NCI-H2171 treated with DMSO at 0.1 percent for 48 hours (cell line): Measurements from ENCODE around the gene ARL8B.
"Not testable (repeated sequence)": the region's sequence is repeated elsewhere in the genome, so short reads cannot be mapped to it uniquely, and the experiment has no call there.

Experiments used
- DNase-seq: peaks from one replicate; lab custom pipeline; 2025; lab: John Stamatoyannopoulos, UW

ARL8B gene

DNA sequence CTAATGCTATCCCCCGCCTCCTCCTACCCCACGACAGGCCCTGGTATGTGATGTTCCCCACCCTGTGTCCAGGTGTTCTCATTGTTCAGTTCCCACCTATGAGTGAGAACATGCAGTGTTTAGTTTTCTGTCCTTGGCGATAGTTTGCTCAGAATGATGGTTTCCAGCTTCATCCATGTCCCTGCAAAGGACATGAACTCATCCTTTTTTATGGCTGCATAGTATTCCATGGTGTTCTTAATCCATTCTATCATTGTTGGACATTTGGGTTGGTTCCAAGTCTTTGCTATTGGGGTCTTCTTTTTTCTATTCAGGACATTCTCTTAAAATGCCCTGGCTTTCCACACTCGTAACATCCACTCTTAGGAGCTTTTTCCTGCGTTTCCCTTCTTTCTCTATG, 25.1 kb downstream of the ARL8B start:
- not testable (repeated sequence) for DNase-seq

DNA sequence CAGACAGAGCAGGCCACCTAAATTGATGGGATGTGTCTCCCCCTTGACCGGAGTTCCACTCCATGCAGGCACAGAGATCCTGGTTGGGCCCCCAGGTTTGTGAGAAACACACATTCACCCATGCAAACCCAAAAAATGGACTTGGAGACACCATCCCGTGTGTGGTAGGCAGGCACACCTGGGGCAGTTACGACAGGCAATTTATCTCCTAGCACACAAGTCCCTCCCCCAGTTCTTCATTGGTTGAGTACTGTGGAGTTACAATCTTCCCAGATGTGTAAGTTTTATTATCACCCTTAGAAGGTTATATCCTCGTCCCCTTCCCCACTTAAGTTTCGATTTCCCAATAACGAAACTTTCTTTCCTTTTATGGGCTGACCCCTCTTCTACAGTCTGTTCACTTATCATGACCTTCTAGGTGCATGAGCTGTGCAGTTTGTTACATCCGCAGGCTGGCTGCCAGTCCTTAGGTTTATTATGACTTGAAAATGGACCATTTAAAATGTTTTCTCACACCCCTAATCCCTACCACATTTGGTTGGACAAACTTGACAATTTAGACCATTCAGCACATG, 27.3 kb downstream of the ARL8B start:
- DNase-seq = no peak

DNA sequence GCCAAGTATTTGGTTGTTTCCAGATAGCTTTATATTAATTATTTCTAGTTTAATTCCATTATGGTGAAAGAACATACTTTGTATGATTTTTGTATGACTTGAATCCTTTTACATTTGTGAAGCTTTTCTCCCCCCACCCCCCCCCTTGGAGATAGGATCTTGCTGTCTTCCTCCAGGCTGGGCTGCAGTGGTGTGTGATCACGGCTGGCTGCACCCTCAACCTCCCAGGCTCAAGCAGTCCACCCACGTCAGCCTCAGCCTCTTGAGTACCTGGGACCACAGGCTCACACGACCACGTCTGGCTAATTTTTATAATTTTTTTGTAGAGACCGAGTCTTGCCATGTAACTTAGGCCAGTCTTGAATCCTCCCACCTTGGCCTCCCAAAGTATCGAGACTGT, 29.5 kb downstream of the ARL8B start:
- no peak for DNase-seq

DNA sequence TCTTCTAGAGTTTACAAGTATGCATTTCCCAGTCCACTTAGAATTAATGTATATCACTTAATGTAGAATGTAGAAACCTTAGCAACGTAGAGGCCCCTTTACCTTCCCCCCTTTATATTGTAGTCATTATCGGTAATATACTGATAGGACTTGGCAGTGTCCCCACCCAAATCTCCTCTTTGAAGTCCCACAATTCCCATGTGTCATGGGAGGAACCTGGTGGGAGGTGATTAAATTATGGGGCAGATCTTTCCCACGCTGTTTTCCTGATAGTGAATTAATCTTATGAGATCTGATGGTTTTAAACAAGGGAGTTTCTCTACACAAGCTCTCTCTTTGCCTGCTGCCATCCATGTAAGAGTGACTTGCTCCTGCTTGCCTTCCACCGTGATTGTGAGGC, 31.0 kb downstream of the ARL8B start:
- no peak for DNase-seq

DNA sequence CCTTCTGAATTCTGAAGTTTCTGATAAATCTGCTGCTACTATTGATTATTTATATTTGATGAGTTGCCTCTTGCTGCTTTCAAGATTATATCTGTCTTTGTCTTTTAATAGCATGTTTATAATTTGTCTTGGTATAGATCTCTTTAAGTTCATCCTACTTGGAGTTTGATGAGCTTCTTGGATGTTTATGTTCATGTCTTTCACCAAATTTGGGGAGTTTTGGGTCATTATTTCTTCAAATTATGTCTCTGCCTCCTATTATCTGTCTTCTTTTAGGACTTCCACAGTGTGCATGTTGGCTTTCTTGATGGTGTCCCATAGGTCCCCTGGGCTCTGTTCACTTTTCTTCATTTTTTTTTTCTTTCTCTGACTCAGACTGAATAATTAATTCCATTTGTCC, 33.1 kb downstream of the ARL8B start:
- DNase-seq = no peak

DNA sequence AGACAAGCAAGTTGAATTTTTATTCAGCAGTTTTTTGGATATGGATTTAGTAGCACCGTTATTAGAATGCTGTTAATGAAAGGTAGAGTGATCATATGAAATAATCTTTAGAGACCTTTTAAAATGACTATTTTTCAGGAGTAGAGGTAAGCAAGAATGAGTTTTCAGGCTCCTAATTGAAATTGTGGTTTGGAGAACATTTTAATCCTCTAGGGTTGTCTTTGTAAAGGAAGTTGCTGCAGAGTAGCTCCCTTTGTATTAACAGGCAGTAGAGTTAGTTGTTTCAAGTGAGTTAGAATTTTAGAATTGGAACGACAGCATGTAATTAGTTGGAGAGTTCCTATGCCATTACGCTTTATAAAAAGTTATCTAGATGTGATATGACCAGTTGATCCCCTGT, 38.2 kb downstream of the ARL8B start:
- DNase-seq = no peak

DNA sequence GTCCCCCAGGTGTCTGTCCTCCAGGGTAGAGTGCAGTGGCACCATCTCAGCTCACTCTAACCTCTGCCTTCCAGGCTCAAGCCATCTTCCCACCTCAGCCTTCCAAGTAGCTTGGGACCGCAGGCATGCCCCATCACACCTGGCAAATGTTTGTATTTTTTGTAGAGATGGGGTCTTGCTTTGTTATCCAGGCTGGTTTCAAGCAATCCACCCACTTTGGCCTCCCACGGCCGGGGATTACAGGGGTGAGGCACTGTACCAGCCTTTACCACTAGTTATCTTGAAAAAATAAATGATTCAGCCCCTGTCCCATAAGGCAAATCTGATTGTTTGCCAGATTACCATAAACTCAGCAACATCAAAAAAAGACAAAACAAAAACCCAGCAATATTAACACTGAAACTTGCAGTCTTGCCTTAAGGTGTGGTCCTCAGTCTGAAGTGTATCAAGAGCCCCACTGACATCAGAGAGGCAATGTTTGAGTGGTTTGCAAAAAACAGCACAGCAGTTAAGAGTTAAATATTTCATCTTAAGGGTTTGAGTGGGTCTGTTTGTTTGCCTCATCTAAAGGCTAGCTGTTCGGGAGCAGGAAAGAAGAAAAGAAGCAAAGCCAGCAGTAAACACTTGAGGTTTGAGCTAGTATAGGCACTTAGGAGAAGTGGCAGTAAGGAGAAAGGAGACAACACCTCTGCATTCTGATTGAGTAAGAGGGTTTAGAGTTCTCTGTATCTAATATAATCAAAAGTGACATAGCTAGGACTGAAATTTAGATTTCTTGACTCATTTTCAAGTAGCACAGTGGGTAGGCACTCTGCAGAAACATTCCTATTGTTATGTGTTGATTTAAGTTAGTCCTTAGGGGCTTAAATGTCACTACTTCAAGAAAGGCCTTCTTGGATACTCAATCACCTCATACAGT, 39.1 kb downstream of the ARL8B start:
- DNase-seq = no peak

DNA sequence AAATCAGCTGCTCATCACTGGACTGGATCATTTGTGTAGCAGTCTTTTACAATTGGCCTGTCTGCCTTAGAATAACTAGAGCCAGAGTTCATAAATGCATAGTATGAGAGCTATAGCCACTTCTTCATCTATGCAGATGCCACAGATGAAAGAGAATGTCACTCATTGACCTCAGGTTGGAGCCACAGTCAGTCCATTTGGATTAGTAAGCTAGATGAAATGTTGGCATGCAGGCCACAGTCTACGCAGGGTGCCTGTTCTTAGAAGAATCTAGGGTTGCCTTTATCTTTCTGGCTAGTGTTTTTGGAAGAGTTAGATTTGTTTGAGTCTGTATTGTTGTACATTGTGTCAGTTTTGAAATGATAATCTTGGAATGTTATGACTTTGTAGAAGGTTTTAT, 40.0 kb downstream of the ARL8B start:
- no peak for DNase-seq

DNA sequence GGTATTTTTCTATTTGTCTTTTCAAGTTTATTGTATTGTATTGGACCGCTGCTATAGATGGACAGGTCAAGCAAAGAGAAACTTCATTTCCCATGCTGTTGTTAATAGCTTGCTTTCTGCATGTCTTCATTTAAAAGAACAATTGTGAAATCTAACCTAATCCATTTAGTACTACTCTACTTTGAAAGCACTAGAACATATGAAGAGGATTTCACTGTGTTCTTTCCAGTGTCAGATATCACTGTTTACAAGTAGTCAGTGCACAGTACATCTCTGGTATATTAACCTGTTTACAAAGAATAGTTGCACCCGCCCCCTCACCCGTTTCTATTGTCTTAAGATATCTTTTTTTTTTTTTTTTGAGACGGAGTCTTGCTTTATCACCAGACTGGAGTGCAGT, 43.6 kb downstream of the ARL8B start:
- DNase-seq = no peak

DNA sequence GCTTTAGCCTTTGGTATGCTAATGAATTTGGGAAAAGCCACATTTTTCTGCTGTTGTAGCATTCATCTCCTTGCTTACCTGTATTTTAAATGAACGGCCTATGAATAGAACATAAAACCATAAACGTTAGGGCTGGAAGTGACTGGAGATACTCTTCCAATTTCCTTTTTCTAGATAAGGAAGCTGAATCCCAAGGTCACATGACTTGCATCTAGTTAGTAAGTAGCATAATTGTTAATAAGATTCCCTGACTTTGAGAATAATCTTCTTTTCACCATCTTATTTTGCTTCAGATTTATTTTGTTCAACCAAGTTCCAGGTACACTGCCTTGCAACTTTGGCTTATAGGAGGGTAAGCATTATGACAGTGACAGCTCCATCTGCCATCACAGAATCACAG, 44.8 kb downstream of the ARL8B start:
- DNase-seq = no peak

DNA sequence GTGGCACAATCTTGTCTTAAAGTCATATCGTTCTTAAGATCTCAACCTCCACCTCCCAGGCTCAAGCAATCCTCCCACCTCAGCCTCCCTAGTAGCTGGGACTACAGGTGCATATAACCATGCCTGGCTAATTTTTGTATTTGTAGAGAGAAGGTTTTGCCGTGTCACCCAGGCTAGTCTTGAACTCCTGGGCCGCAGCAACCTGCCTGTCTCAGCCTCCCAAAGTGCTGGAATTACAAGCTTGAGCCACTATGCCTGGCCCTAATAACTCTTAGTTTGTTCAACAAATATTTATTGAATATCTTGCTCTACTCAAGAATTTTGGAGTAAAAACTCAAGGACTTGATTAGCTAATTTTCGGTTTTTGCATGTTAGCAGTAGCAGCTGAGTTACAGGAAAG, 46.0 kb downstream of the ARL8B start:
- DNase-seq = no peak

DNA sequence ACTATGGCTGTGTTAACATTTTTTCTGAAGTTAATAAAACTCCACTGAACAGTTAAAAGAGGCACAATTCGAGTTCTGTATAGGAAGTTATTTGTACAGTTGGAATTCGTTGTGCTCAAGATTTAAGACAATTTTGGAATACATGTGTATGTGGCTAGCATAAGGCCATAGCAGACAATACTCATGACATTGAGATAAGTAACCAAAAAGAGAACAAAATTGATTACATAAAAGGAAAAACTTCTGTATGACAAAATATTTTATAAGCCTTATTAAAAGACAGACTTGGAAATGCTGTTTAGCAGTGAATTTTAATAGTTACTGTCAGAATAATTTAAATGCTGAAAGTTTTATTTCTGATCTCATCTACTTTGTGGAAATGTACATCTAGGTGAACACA, 47.7 kb downstream of the ARL8B start:
- no peak for DNase-seq

DNA sequence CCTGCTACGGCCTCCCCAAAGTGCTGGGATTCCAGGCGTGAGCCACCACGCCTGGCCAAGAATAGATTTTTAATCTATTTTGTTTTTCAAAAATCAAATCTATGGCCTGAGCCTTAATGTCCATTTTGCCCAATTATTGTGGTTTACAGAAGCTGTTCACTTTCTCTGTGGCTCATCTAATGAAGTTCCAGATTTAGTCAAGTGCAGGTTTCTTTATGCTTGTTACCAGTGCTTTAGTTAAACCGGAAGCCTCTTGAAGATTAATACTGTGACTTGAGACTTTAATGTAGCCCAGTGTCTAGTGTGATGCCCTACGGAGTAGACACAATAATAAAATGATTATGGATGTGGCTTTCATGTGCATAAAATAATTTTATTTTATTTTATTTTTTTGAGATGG, 48.9 kb downstream of the ARL8B start:
- no peak for DNase-seq

DNA sequence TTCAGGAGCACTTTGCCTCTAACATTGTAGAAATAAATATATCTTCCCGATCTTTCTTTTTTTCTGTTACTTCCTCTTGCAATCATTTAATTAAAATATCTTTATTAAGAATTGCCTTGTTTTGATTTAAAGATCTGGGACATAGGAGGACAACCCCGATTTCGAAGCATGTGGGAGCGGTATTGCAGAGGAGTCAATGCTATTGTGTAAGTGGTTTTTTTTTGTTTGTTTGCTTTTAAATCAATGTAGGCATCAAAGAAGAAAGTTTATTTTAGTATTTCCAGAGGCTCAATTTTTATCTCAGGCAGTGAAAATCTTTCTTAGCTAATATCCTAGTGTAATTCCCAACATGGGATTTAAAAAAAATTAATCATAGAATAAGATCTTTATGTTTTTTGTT, 49.9 kb downstream of the ARL8B start:
- DNase-seq = no peak

DNA sequence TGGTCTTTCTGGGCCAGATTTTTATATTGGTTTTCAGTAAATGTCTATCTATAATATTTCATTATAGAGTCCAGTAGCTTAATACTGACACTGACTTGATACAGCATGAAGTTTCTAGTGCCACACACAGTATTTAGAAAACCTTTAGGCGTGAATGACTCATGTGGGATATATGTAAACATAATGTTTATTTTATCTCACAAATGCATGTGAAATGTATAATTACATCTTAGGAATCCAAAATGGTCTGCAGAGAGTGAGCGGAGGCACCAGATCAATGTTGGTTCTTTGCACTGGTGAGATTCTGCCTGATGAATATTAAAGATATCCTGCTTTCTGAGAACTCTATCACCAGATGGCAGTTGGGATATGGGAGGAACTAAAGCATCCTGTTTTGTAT, 56.9 kb downstream of the ARL8B start:
- DNase-seq = not testable (repeated sequence)

DNA sequence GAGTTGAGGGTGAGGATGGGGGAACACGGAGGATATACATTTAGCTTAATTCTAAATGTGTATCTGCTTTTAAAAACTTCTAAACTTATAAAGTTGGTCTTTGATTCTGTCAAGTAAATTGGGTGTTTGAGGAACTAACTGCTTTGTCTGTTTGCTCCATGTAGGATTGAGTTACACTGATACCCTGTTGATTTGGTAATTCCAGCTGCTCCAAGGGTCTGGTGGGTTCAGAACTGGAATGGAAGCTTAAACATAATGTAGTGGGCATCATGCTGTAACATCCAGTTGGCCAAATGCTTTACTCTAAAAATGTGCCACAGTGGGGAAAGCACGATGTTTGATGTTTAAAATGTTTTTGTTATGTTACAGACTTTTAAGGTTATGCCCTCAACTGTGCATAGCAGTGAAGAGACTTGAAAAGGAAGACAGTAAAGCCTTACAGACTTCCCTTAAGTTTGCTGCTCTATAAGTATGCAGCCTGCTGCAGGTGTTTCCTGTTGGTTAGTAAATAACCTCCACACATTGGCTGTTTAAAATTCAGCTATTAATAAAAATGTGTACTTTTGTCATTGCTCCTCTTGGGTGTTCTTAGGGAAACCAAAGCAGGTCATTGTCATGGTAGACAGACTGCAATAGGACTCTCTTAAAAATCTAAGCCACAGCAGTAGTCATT, 59.5 kb downstream of the ARL8B start:
- no peak for DNase-seq

DNA sequence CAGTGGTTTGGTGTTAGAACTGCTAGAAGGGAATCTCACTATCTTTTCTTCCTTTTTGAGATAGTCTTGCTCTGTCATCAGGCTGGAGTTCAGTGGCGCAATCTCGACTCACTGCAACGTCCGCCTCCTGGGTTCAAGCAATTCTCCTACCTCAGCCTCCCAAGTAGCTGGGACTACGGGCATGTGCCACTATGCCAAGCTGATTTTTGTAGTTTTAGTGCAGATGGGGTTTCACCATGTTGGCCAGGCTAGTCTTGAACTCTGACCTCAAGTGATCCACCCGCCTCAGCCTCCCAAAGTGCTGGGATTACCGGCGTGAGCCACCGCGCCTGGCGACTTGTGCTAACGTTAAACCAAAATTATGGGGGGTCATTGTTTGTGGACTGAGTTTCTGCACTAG, 61.6 kb downstream of the ARL8B start:
- DNase-seq = not testable (repeated sequence)

DNA sequence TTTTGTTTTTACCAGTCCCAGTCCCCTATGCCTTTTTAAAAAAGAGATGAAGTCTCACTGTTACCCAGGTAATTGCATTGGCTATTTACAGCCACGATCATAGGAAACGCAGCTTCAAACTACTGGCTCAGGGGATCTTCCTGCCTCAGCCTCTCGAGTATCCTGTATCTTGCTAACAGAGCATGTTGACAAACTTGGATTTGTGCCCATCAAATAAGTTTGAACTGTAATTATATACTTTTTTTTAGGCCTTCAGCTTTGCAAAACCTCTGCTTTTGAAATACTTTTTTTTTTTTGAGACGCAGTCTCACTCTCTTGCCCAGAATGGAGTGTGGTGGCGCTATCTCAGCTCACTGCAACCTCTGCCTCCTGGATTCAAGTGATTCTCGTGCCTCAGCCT, 62.4 kb downstream of the ARL8B start:
- no peak for DNase-seq

DNA sequence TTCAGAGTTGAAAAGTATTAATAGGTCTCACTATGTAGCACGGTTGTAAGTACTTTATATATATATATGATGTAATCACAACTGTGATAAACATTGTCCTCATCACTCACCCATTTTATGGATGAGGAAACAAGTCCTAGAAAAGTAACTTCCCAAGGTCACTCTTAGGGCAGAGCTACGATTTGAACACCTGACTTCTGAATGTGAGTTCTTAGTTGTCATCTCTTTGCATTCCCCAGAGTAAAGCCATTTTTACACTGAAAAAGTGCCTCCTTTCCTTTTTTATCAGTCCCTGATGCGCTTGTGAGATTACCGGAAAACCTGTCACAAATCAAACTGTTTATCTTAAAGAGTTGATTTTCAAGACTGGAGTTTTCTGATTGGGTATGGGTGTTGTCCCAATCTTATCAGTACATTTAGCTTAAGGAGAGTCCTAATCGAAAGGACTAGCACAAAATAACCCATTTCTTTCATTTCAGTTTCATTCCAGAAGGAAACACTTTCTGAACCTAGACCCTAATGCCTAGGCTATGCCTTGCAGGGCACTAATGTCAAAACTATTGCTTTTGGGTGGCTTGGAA, 63.1 kb downstream of the ARL8B start:
- DNase-seq = no peak

DNA sequence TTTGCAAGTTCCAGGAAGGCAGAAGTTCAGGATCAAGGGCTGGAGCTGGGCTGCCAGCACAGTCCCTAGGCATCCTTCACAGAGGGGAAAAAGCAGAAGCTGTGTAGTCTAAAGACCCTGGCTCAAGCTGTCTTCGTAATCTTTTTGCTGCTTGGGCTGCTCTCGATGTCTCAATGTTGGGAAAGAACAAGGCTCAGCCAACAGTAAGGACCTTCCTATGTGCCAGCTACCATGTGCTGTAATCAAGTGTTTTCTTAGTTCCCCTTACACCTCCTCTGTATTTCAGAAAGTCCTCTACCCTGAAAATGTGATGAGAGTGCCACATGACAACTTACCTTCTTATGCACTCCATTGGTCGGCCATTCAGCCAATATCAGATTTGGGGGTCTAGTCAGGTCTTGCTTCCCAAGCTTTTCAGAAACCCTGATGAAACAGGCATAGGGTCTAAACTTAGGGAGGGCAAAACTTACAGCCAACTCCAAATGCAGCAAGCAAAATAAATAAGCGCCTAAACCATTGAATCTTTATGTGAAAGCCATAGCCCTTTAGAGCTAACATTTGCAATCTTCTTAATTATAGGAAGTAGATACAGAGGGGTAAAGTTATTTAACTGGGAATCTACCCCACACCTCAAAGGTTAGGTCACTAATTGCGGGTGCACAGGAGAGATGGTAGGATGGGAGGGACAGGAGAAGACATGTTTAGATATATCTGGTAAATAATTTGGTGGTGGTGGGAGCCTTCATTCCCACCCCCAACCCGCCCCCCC, 64.2 kb downstream of the ARL8B start:
- no peak for DNase-seq

DNA sequence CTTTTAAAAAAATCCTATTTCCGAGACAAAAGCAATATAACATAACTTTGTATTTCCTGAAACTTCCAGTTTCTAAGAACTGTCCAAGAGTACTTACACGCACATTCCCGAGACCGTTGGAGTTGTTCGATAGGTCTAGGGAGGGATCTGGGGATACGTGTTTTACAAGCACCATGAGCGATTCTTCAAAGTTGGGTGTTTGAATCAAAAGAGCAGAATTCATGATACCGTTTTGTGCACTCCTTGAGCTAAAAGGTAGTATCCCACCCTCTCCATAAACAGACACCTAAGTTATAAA, 64.7 kb downstream of the ARL8B start:
- no peak for DNase-seq

DNA sequence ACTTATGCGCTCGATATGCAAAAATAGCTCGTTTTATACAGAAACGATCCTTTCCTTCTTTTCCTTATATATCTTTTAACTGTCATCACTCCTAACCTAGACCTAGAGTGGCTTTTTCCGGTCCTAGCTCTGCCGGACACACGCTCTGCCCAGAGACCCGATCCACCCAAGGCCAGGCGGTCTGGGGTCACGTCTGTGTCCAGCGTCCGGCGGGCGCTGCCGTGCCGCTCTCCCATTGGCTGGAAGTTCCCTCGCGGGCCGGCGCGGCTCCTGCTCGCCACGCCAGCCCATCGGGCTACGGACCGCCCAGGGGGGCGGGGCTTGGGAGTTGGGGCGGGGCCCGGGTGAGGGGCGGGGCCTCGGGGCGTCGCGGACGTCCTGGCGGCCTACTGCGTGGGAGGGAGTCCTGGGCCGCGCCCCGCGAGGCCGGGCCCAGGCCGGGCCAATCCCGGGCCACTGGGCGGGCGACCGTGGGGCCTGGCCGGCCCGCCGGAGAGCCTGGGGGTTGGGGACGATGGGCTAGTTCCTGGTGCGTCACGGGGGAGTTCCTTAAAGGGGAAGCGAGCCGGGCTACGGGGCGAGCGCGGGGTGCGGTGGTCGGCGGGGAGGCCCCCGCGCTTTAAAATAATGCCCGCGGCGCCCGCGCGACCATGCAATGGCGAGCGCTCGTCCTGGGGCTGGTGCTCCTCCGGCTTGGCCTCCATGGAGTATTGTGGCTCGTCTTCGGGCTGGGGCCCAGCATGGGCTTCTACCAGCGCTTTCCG, 65.2 kb downstream of the ARL8B start, which contains the start of gene EDEM1:
EDEM1 (plus strand) TSS at position 552 of the 764 bp plus-strand sequence; CDS start at position 651, 99 bp downstream.
- peak; percentile 40 for DNase-seq
